HUDEP-2 (cell line): Measurements from ENCODE around the gene ZNF556.
"Not testable (repeated sequence)": the region's sequence is repeated elsewhere in the genome, so short reads cannot be mapped to it uniquely, and the experiment has no call there.

Experiments used
- DNase-seq, 76 experiments: peaks; one replicate each; lab custom pipeline; 2025; ENCODE audit not compliant: unreplicated experiment in 76 of 76; lab: John Stamatoyannopoulos, UW

Gene ZNF556

DNA sequence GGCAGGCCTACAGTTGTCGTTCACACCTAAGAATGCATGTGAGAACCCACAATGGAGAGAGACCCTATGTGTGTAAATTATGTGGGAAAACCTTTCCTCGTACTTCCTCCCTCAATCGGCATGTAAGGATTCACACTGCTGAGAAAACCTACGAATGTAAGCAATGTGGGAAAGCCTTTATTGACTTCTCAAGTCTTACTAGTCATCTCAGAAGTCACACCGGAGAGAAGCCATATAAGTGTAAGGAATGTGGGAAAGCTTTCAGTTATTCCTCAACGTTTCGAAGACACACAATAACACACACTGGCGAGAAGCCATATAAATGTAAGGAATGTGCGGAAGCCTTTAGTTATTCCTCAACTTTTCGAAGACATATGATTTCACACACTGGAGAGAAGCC is 14.5 kb upstream of the ZNF556 start:
- DNase-seq, result no peak

GRCh38 chr19:2853015-2853606 is 14.0 kb upstream of the ZNF556 start:
- DNase-seq, result no peak

DNA sequence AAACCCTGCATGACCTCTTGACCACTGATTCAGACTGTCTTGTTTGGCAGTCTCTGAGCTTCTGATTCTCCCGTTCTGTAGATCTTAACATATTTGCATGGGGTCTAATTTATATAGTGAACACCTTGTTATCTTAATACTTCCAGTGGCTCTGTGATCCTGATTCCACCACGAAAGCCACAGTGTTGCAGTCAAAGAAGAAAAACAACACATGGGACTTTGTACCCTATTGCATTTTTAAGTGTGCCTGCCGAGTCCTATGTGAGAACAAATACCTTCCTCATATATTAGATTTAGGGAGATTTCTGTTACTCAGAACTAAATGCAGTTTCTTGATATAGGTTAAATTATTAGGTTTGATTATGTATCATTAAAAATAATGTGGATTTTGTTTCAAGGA is 12.3 kb upstream of the ZNF556 start:
- DNase-seq, result no peak

DNA sequence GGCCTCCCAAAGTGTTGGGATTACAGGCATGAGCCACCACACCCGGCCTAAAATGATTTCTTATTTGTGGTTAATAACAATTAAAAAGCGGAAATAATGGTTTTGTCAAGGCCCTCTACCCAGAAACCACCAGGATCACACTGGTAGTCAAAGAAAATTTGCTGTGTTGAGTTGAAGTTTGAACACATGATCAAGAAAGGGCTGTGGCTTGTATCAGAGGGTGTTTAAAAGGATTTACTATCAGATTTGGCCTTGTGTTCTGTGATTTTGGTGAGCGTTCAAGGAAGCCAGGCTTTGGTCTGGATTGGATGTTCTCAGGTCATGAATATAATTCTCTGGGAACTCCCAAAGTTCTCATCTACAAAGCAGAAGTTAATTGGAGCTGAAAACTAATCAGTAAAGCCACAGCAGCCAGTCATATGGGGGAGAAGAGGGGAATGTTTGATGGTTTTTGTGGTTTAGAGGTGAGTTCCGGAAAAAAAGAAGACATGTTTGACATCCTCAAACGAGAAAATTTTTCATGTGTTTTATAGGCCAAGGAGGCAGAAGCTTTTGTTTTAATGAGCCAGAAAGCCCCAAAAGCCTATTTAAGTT is 10.6 kb upstream of the ZNF556 start:
- DNase-seq, result no peak

DNA sequence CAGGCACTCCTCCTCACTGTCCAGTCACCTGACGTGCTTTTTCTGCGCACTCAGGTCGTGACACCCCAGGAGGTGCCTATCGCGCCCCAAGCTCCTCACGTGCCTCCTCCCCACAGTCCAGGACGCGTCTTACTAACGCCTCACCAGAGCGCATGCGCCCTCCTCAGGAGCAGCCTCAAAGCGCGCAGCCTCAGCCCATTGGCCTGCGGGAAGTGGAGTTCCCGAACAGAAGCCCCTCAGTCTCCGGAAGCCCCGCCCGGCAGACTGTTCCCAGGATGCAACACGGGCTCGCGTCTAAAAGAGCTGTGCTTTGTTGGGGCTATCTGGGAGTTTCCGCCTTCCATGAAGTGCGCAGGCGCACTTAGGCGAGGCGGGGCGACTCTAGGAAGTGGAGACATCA is 8.3 kb upstream of the ZNF556 start:
- DNase-seq, result no peak

- DNase-seq, result no peak
Observed at GRCh38 chr19:2863816-2864215, 3.3 kb upstream of the ZNF556 start.

DNA sequence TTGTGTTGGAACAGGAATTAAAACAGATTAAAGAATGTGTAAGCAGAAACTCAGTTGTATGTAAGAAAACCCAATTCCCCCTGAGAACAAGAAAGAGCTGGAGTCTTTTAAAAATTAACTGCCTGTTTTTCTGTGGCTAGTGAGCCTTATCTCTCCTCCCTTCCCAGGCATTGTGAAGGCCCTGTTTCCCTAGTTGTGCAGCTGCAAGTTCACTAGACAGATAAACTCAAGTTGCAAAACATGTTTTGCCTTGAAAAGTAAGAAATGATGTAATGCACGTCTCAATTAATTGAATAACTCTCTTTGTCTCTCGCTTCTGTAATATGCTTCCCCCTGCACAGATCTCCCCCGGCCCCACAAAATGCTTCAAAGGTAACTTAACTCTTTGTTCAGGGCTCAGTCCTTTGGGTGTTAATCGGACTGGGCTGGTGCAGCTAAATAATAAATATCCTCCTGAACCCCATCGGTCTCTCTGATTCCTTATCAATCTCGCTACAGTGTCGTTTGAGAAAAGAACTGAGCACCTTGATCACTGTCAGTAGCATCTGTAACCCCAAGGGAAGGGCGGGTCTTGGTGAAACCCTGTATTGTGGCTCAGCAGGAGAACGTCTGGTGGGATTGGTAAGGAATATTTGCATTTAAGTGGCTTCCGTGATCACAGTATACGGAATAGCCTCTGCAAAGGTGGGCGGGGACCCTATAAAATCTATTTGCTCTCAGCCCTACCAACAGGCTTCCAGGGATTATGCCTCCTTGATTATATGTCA is 1.6 kb upstream of the ZNF556 start:
- no peak for DNase-seq

DNA sequence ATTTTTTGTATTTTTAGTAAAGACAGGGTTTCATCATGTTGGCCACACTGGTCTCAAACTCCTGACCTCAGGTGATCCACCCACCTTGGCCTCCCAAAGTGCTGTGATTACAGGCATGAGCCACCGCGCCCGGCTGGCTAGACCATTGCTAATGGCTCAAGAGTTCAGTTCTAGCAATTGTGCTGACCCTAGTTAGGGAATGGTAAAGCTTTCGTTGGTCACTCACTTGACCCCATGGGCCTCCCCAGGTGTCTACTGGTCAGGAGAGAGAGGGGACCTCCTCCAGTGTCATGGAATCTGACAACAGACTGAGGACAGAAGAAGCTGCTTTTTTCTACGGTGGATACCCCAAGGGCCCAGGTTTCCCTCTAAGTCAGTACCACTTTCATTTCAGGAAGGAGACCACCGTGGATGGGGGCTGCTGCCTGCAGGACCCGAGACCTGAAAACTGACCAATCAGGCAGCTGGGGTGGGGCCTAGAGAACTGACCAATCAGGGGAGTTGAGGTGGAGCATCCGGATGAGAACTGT is 575 bp upstream of the ZNF556 start:
- no peak for DNase-seq

DNA sequence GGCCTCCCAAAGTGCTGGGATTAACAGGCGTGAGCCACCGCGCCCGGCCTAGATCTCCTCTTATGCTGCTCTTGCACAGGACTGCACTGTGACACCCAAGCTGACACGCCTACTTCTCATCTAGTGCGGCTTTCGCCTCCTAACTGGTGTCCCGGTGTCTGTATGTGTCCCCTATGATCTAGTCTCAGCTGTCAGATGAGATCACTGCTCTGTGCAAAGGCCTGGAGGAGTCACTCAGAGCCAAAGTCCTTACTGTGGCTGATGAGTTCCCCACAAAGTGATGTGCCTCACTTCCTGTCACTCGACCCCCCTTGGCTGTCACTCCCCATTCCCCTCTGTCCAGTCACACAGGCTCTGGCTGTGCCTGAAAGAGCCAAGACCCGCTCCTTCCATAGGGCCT is 2.5 kb downstream of the ZNF556 start:
- DNase-seq, result no peak

GRCh38 chr19:2872175-2872574 is 5.0 kb downstream of the ZNF556 start:
- DNase-seq, result peak in 2 of 76 experiments; percentile 8

DNA sequence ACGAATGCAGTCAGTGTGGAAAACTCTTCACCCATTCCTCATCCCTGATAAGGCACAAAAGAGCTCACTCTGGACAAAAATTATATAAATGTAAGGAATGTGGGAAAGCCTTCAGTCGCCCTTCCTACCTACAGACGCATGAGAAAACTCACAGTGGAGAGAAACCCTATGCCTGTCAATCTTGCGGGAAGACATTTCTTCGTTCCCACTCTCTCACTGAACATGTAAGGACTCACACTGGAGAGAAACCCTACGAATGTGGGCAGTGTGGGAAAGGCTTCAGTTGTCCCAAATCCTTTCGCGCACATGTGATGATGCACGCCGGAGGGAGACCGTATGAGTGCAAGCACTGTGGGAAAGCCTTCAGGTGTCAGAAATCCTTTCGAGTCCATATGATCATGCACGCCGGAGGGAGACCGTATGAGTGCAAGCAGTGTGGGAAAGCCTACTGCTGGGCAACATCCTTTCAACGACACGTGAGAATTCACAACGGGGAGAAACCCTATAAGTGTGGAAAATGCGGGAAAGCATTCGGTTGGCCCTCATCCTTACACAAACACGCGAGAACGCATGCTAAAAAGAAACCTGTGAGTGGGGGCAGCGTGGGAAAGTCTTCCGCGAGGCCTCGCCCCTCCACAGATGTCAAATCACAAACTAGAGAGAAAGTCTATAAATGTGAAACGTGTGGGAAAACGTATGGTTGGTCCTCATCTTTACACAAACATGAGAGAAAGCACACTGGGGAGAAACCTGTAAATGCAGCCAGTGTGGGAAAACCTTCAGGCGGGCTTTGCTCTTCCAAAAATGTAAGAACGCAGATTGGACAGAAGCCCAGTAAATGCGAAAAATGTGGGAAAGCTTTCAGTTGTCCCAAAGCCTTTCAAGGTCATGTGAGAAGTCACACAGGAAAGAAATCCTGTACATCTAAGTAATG is 10.5 kb downstream of the ZNF556 start:
- DNase-seq, result no peak

DNA sequence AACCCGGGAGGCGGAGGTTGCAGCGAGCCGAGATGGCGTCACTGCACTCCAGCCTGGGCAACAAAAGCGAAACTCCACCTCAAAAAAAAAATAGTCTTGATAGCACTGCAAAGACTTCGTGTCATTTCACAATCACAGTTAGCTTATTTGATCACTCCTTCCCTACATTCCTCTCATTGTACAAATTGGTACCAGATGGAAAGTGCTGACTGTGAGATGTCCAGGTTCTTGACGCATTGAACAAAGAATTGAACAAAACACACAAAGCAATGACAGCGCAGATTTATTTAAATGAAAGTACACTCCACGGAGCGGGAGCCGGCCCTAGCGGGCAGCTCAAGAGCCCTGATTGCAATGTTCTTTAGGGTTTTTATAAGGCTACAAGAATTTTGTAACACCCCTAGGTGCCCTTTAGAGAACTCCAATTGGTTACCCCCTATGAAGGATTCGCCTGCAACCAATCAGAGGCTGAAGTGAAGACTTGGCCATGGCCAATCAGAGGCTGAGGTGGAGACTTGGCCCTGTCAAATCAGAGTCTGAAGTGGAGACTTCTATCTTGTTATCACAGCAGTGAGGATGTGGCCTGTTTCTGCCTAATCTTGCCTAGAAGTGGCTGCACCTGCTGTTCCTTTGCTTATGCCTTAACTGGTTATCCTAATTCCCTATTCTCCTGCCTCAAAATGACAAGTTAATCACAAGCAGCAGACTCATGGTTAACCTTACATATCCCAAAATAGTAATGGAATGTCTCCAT is 16.7 kb downstream of the ZNF556 start:
- no peak for DNase-seq

- DNase-seq, result no peak
Observed at GRCh38 chr19:2885736-2886135, 18.6 kb downstream of the ZNF556 start.

GRCh38 chr19:2887391-2887914 is 20.3 kb downstream of the ZNF556 start:
- DNase-seq, result peak in 28 of 76 experiments; percentile 11 to 72 (median 34)

DNA sequence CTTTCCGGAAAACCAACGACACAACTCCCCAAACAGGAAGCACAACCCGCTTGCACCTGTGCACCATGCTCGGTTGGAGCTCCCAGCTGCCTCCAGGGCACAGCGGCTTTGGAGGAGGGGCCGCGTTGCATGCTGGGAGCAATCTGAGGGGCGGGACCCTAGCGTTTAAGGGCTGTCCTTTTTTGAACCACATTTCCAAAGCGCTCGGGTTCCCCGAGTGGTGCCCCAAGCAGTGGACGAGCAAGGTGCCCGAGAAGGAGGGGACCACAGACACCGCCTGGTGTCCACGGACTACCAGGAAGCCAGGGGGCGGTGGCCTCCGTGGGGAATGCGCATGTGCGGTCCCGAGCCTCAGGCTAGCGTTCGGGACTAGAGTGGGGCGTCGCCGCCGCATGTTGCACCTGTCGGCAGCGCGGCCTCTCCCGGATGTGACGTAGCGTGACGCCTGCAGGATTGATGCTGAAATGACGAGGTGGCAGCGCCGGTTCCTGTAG is 21.6 kb downstream of the ZNF556 start:
- peak in 5 of 76 experiments; percentile 18 to 56 (median 26) for DNase-seq

DNA sequence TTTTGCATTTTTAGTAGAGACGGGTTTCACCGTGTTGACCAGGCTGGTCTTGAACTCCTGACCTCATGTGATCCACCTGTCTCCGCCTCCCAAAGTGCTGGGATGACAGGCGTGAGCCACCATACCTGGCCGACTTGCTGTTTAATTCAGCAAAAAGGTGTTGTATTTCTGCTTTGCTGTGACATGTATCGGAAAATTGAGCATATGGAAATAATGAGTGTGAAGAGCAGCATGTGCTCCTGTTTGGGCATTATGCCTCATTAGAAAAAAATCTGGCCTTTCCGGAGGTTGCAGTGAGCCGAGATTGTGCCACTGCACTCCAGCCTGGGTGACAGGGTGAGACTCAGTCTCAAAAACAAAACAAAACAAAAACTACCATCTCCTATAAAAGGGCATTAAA is 23.4 kb downstream of the ZNF556 start:
- not testable (repeated sequence) for DNase-seq

DNA sequence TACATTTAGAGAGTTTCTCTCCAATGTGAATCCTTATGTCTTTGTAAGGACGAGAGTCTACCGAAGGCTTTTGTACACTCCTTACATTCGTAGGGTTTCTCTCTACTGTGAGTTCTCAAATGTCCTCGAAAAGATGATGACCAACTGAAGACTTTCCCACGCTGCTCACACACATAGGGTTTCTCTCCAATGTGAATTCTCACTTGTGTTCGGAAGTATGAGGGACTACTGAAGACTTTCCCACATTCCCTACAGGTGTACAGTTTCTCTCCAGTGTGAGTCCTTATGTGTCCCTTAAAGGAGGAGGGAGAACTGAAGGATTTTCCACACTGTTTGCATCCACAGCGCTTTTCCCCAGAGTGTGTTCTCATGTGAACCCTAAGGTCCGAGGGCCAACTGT is 29.6 kb downstream of the ZNF556 start:
- no peak for DNase-seq

GRCh38 chr19:2900296-2901252 is 33.4 kb downstream of the ZNF556 start, which contains the start of gene ZNF57:
Gene ZNF57, plus strand, starts transcription at chr19:2900928. Its CDS starts 118 bp downstream, at chr19:2901046.
- DNase-seq, result peak; percentile 73 to 100 (median 99)
